Glutamatergic neuron (in vitro differentiated cells): Measurements from ENCODE around the gene MAP4K5. TPM values are rescaled to one million over a fixed set of nuclear protein-coding genes. Genes with fewer than 3 reads are reported as not detected.

Experiments
- DNase-seq: peaks from one replicate; pipeline ENCODE4 v3.0.0; 2022
- H3K27ac Mint-ChIP-seq: one replicate; pipeline ENCODE4 v1.8.0; 2020; ENCODE audit warnings: mild to moderate bottlenecking, mixed read lengths, inconsistent platforms; ENCODE audit not compliant: unreplicated experiment
- H3K27me3 Mint-ChIP-seq: one replicate; pipeline ENCODE4 v1.8.0; 2020; ENCODE audit warnings: mild to moderate bottlenecking, moderate library complexity, mixed read lengths, inconsistent platforms; ENCODE audit not compliant: unreplicated experiment
- H3K36me3 Mint-ChIP-seq: one replicate; pipeline ENCODE4 v1.8.0; 2020; ENCODE audit warnings: mild to moderate bottlenecking, mixed read lengths, inconsistent platforms; ENCODE audit not compliant: unreplicated experiment
- H3K4me1 Mint-ChIP-seq: one replicate; pipeline ENCODE4 v1.8.0; 2020; ENCODE audit warnings: mild to moderate bottlenecking, low read depth, mixed read lengths, inconsistent platforms; ENCODE audit not compliant: unreplicated experiment
- H3K4me3 Mint-ChIP-seq: one replicate; pipeline ENCODE4 v1.8.0; 2020; ENCODE audit warnings: mild to moderate bottlenecking, mixed read lengths, inconsistent platforms; ENCODE audit not compliant: unreplicated experiment
- H3K9me3 Mint-ChIP-seq: one replicate; pipeline ENCODE4 v1.8.0; 2020; ENCODE audit warnings: mild to moderate bottlenecking, moderate library complexity, mixed read lengths, inconsistent platforms; ENCODE audit not compliant: unreplicated experiment
- total RNA-seq: library from RNA; stranded (reverse); fragmentation: NEBNext Ultra II Directional; extraction: Animal tissue kit (Norgen Biotek cat#: 25700); gene quantifications from one replicate; pipeline ENCODE4 v1.2.1, GENCODE V29; 2021; ENCODE audit not compliant: unreplicated experiment
- TF ChIP-seq, protein P1 (sequence below): fragments of 200-600 bp; sonication (generic); IDR thresholded peaks from one replicate; pipeline ENCODE4 v1.5.0; 2021; ENCODE audit not compliant: partially characterized antibody, unreplicated experiment

Gene MAP4K5
- total RNA-seq, 1 donor from 2014 or later: 99.5 TPM

DNA sequence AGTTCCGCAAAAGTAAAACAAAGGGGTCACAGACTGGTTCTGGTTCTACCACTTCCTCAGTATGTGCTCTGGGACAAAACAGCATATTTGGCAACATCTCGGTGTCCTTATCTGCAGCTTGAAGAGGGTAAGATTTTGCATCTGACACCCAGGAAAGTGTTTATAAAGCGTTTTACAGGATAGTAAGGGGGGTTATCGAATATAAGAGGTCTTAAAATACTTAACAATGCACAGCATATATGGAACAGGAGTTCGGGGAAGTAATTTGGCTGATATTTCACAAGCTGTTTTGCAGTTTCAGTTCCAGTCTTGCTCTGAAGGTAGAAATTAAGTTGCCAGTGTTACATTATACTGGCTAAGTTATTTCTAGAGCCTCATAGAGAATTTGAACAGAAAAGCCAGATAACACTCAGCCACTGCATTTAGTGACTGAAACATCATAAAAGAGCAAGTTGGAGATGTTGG, 904 bp upstream of the MAP4K5 start:
- Mint-ChIP-seq H3K27ac (peak overlapping the region; percentile 10), H3K4me3 (peak overlapping the region; percentile 75), H3K9me3 (peaks cover 13% of the 10 kb centered on the region), H3K36me3 (peaks cover 22% of the 10 kb centered on the region), H3K4me1 (peaks cover 23% of the 10 kb centered on the region), H3K27me3 (peaks cover 4% of the 10 kb centered on the region)
- TF ChIP-seq, protein P1, sequence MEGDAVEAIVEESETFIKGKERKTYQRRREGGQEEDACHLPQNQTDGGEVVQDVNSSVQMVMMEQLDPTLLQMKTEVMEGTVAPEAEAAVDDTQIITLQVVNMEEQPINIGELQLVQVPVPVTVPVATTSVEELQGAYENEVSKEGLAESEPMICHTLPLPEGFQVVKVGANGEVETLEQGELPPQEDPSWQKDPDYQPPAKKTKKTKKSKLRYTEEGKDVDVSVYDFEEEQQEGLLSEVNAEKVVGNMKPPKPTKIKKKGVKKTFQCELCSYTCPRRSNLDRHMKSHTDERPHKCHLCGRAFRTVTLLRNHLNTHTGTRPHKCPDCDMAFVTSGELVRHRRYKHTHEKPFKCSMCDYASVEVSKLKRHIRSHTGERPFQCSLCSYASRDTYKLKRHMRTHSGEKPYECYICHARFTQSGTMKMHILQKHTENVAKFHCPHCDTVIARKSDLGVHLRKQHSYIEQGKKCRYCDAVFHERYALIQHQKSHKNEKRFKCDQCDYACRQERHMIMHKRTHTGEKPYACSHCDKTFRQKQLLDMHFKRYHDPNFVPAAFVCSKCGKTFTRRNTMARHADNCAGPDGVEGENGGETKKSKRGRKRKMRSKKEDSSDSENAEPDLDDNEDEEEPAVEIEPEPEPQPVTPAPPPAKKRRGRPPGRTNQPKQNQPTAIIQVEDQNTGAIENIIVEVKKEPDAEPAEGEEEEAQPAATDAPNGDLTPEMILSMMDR: no peak
- DNase-seq: no peak

DNA sequence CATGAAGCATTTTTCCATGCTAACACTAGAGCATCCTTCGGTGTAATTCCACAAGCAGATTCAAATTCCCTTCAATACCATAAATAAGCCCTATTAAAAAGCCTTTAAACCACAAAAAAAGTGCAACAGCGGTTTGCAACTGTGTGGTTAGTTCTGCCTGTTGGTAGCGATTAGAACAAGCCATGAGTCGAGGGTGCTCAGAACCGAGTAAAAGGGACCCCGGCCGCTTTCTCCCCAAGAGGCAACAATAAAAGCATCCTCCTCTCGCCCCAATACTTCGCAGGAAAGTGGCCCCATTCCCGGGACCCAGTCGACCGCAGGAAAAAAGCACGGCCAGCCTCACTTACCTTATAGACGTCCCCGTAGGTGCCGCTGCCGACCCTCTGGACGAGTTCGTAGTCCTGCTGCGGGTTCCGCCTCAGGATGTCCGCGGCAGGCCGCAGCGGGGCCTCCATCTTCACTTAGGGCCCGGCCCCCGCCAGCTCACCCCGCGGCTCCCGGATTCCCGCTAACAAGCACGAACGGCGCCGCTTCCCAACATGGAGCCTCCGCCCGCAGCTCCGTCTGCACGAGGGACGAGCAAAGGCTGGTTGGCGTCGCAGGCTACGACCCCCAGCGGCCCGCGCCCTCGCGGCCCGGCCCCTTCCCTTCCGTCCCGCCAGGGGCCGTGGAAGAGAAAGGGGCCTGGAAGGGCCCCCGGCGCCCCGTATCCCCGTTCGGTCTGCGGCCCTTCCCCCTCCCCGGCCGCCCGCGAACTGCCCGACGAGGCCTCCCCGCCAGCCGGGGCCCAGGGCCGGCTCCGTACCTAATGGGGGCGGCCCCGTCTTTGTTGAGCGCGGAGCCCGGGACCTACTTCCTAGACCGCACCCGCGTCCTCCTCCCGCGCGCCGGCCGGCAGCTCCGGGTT, 521 bp downstream of the MAP4K5 start:
- Mint-ChIP-seq H3K4me3 (peak overlapping the region; percentile 86), H3K9me3 (peaks cover 10% of the 10 kb centered on the region), H3K4me1 (peaks cover 27% of the 10 kb centered on the region), H3K27me3 (peaks cover 4% of the 10 kb centered on the region), H3K36me3 (peaks cover 7% of the 10 kb centered on the region), H3K27ac (peak overlapping the region; percentile 94)
- peak; percentile 68 for DNase-seq
- TF ChIP-seq, protein P1: no peak

DNA sequence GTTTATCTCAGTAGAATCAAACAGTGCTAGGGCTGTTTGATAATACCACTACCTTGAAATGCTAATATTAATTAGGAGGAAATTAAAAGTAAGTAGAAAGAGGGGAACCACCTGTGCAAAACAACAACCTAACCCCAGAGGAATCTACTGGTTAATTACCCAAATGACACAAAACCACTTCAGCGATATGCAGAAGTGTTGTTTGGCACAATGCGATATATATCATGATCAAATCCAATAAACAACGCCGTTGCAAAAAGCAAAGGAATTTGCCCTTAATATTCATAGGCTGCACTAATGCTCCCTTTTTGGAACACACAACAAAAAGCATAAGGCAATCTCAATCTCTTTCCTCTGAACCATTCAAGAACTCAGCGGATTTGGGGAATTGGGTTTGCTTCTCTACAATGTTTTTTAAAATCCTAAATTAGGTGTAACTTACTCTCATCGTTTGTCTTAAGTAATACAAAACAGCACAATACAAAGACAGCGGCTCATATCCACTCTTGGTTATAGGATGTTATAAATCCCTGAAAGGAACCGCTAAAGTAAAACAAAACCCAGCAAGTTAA, 1.5 kb downstream of the MAP4K5 start:
- TF ChIP-seq, protein P1: no peak
- Mint-ChIP-seq H3K27me3 (peaks cover 4% of the 10 kb centered on the region), H3K4me1 (peaks cover 30% of the 10 kb centered on the region), H3K4me3 (peak overlapping the region; percentile 86), H3K36me3 (no peaks in the 10 kb centered on the region), H3K27ac (peak overlapping the region; percentile 94), H3K9me3 (peaks cover 10% of the 10 kb centered on the region)
- no peak for DNase-seq

DNA sequence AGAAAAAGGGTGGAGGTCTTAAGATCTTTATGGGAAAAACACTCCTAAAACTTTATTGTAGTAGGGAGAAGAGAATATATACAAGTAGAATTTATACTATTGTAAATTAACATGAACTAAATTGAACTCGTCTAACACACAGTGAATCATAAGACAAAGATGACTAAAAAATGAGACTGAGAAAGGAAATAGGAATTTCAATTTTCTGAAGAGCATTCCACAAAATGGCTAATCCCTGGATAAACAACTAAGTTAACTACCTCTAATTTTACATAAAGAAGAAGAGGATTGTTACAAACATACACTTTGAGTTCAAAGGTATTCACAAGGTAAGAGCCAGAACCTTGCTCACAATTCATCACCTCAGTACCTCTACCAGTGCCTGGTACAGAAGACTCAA, 2.0 kb downstream of the MAP4K5 start:
- TF ChIP-seq, protein P1: no peak
- no peak for DNase-seq
- H3K4me1 Mint-ChIP-seq: peaks cover 30% of the 10 kb centered on the region
- H3K27ac Mint-ChIP-seq: no peak overlapping the region
- peaks cover 10% of the 10 kb centered on the region for H3K9me3 Mint-ChIP-seq
- no peaks in the 10 kb centered on the region for H3K36me3 Mint-ChIP-seq
- peak overlapping the region; percentile 86 for H3K4me3 Mint-ChIP-seq
- H3K27me3 Mint-ChIP-seq: peaks cover 4% of the 10 kb centered on the region
